Ishikawa (cell line): ENCODE results near the gene PLEK.

Experiments used
- CEBPB ChIP-seq: IDR thresholded peaks from 2 replicates; pipeline ENCODE4 v1.6.1; 2012
- MAX ChIP-seq: IDR thresholded peaks from 2 replicates; pipeline ENCODE4 v1.6.1; 2012
- RAD21 ChIP-seq: IDR thresholded peaks from 2 replicates; pipeline ENCODE4 v1.6.1; 2012; ENCODE audit warnings: low read depth
- REST ChIP-seq: IDR thresholded peaks from 2 replicates; pipeline ENCODE4 v1.6.1; 2012; ENCODE audit warnings: low read depth, mild to moderate bottlenecking
- TAF1 ChIP-seq: IDR thresholded peaks from 2 replicates; pipeline ENCODE4 v1.6.1; 2012; ENCODE audit warnings: low read depth, mild to moderate bottlenecking

GRCh38 chr2:68362749-68363148 is 2.3 kb upstream of the PLEK start:
- TF ChIP-seq RAD21 = no peak
- no peak for TF ChIP-seq REST
- no peak for TF ChIP-seq TAF1
- TF ChIP-seq CEBPB = no peak
- TF ChIP-seq MAX = no peak
